GM18507 (cell line): Measurements from ENCODE around the gene POLE.

Source experiments
- DNase-seq: peaks from one replicate; pipeline ENCODE4 v3.0.0; 2011; ENCODE audit warnings: low read depth; ENCODE audit not compliant: insufficient read length; ENCODE audit errors: extremely low spot score
- FAIRE-seq: peaks from 2 replicates; lab custom pipeline; 2011; peaks lifted over from hg19 to GRCh38; lab: Jason Lieb, UNC

Gene POLE

DNA sequence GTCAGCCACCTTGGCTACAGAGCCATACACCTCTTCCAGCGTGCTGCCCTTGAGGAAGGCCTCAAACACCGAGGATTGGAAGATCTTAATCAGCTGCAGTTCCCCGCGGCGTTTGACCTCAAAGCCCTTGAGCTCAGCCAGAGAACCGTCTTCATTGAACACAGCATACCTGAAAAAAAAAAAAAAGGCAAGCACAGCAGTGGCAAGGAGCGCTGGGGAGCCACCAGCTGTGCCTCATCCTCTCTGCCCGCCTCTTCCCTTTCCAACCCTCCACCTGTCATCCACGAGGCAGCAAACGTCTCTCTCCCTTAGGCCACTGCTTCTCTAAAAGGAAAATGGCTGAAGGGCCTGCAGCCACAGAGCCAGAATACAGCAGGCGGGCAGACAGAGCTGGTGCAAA lies 26.1 kb downstream of the POLE start:
- FAIRE-seq (no peak), DNase-seq (no peak)

DNA sequence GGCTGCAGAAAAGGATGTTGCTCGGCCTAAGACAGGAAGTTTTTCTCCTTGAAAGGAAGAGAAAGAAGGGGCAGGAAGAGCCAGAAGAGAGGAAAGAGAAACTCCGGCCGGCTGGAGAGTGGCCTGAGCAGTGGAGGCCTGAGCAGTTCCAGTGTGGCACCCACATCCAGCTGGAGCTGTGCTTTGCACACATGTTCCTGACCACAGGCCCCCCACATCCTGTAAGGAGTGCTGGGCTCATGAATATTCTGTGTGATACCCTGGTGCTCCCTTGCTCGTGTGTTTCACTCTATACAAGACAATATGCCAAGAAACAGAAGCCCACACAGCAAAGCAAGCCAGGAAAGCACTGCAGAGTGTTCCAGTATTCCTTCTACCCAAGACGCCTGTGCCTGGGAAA lies 27.1 kb downstream of the POLE start:
- FAIRE-seq: no peak
- no peak for DNase-seq

DNA sequence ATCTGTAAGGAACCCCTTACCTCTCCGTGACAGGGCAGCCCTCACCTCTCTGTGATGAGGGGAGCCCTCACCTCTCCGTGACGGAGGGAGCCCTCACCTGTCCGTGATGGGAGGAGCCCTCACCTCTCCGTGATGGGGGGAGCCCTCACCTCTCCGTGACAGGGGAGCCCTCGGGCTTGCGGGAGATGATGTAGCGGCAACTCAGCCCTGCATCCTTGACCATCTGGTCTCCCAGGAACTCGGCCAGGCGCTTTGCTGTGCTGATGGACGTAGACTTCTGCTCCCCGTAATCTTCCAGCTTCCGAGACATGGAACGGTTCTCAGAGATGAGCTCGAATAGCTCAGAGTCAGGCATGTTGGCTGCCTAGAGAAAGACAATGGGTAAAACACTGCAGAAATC lies 28.0 kb downstream of the POLE start:
- DNase-seq (no peak), FAIRE-seq (no peak)

DNA sequence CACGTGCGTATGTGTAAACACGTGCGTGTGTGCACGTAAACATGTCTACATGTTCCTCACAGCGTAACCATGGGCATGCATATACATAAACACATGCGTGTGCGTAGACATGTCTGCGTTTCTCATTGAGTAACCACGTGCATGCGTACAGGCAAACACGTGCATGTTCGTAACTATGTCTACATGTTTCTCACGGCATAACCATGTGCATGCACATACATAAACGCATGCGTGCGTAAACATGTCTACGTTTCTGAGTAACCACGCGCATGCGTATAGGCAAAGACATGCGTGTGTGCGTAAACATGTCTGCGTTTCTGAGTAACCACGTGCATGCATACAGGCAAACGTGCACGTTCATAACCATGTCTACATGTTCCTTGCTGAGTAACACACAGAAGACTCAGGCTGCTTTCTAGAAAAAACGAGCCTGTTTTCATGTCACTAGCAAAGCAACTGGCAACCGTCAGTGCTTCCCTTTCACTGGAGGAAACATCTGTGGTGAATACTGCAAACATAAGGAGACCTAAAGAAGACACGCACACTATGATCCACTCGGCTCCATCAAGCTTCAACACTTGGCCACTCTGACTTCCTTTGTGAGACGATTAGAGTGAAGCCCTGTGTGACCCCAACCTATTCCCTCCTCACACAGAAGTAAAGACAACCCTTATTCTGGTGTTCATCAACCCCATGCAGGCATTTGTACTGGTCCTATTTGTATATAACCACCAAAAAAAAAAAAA lies 28.8 kb downstream of the POLE start:
- FAIRE-seq (no peak), DNase-seq (no peak)

DNA sequence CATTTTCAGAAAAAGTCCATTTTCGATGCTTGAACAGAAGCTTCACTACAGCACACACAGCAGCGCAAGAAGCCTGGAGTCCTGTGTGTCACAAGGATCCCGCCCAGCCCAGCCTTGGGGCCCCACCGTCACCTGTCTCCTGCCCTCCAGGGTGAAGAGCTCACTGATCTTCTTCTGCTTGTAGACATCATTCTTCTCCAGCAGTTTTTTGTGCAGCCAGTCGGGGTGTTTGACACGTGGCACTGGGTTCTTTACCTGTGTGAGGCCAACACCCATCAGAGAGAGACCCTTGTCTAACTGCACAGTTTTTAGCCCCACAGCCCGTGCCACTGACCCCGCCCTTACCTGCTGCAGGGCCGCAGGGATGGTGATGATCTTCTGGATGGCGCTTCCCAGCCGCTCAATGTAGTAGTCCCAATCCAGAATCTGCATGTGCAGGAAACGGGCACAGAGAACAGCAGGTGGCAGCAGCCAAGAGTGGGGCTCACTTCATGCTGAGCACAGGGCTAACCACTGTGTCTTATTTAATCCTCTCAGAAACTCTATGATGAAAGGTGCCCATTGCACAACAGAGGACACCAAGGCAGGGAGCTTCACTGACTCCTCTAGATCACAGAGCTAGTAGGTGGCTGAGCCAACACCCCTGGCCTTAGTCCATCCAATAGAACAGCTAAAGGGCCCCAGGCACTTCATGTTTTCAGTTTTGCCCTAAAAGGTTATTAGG lies 30.0 kb downstream of the POLE start:
- DNase-seq: no peak
- no peak for FAIRE-seq

DNA sequence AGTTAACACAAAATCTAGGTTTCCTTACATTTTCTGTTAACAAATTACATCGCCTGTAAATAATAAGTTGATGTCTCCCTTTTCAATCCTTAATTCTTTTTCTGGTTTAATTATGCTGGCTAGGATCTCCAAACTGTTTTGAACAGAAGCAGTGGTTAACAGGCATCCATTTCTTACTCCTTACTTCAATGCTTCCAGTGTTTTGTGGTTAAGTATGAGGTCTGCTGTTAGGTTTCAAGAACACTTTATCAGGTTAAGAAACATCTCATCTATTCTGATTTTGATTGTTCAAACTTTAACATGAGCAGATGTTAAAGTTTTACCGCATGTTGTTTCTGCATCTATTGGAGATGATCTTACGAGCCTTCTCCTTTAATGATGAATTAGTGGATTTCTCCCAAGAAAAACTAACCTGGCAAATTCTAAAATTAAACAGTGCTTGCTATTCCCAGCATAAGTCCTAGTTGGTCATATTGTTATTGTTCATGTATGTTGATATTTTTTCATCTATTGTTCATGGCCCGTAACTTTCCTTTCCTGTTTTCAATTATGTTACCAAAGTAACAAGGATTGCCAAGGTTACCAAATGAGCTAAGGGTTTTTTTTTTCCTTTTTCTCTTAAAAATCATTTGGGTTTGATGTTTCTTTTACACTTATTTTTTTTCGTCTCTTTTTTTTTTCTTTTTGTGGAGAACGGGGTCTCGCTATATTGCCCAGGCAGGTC lies 33.4 kb downstream of the POLE start:
- FAIRE-seq (no peak), DNase-seq (no peak)

DNA sequence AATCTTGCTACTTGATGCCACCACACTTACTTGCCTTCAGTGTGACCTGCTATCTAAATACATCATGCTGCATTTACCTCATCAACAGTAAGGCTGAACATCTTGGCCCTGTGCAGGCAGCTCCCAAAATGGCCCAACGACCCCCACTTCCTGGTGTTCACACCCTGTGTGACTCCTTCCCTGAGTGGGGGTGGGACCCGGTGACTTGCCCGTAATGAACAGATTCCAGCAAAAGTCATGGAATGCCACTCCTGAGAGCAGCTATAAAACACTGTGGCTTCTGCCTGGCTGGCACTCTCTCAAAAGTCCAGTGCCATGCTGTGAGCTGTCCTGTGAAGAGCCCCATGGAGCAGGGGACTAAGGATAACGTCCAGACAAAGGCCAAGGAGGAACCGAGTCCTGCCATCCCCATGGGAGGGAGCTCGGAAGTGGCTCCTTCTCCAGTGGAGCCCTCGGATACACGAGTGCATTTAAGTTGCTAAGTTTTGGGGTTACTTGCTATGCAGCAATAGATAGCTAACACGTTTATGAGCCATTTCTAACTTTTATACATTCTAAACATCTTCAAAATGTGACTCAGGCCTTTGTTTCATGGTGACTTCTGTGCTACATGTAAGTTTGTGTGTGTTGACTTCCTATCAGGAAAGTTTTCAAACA lies 35.6 kb downstream of the POLE start:
- FAIRE-seq: no peak
- no peak for DNase-seq

DNA sequence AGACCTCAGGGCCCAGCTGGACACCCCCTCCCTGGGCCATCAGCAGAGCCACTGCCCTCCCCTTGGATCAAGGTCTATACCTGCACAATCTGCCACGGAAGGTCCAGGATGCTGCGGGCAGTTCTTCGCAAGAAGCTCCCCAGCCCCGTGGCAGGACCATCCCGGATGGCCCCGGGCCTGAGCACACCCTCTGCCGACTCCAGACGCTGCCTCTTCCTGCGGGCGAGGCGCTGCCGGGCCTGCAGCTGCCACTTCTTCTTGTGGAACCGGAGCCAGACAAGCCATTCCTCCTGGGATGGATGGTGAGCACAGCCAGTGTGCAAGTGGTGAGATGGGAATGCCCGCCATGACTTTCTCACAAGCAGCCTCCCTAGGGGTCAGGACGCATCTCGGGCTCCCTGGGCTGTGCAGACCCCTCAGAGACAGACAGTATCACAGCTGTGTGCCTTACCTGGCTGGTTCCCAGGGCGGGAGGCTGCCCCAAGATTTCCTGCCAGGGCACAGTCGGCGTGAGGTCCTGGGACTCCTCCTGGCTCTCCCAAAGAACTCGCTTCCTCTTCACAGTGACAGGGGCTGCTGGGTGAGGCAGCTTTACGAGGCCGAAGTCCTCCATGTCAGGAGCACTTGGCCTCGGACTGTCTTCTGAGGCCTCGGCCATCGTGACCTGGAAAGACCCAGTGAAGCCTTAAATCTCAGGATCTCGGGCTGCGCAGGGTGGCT lies 37.8 kb downstream of the POLE start:
- DNase-seq: no peak
- no peak for FAIRE-seq

DNA sequence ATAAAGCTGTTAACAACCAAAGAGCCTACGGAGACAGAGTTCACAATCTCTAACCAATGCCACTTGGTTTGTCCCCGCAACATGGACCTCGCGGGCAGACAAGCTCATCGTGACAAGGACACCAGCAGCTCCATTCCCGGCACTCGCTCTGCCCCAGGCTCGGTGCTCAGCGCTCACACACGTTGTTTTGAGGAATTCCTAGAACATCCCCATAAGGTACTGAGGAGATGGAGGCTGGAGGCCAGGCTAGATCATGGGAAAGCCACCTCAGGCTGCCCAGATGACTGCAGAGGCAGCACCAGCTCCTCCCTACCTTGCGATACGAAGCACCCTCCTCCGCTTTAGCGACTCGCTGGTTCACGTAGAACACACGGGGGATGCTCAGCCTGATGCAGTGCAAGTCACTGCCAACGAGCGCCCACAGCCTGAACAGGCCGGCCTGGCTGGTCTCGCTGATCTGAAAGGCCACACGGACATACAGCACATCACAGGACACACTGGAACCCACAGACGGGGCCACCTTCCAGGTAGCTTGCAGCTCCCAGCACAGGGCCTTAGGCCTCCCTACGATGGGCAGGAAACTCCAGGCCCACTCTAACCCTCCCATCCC lies 38.4 kb downstream of the POLE start:
- DNase-seq: no peak
- no peak for FAIRE-seq

DNA sequence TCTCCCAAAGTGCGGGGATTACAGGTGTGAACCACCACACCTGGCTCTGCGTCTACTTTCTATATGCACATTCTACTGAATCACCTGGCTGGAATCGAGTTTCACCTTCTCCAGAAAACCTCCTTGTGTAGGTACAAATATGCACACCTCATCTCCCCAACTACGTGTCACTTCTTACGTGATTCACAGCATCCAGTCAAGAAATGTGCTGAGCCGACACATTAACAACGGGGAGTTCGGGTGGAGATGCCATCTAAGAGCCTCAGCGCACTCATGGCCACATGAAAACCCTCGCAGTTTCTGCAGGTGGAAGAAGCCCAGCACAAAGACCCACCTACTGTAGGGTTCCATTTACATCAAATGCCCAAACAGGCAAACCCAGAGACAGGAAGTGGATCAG lies 39.3 kb downstream of the POLE start:
- FAIRE-seq: no peak
- DNase-seq: no peak

DNA sequence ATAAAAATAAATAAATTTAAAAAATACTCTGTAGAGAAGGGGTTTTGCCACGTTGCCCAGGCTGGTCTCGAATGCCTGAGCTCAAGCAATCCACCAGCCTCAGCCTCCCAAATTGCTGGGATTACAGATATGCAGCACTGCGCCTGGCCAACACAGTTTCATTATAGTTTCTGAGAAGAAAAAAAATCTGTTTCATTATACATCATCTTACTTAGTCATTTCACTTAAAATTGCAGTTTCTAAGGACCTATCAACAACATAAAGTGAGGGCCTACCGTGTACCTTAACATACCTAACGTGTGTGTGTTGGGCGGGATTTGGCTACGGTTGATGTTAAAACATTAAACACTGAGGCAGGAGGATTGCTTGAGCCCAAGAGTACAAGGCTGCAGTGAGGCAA lies 40.3 kb downstream of the POLE start:
- FAIRE-seq: no peak
- DNase-seq: no peak

DNA sequence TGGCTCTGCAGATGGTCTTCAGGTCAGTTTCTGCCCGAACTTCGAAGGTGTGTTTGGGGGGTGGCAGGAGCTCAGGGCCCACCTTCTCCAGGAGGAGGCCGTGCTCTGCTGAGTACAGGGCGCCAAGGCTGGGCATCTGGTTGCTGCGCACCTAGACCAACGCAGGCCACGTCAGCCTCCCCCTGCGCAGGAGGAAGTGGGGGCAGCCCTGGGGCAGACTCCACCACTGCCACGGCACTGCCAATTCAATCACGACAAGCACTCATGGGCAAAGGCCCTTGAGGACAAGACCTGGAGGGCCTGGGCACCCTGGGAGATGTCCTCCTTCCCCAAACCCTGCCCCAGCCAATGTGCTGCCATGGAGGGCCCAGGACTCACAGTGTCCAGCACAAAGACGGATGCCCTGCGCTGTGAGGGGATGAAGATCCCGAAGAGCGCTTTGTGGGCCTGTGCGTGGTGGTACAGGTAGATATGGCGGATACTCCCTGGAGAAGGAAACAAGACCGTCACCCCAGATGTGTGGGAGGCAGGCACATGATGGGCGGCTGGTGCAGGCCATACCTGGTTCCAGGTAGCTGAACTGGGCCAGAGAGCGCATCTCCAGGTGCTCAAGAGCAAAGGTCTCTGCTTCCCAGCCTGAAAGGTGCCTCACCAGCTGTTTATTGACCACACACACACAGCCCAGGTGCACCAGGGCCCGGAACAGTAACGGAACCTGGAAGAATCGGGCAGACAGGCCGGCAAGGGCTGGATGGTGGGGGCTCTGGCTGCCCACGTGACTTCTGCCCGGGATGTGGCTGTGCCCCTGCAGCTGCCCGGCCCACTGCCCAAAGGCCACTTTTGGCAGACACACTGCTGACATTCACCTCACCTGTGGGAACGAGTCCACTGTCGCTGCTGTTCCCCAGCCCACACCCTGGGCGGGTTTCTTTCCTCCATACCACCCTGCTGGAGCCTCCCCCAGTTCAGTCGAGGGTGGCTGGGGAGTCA lies 44.0 kb downstream of the POLE start:
- DNase-seq (no peak), FAIRE-seq (no peak)

DNA sequence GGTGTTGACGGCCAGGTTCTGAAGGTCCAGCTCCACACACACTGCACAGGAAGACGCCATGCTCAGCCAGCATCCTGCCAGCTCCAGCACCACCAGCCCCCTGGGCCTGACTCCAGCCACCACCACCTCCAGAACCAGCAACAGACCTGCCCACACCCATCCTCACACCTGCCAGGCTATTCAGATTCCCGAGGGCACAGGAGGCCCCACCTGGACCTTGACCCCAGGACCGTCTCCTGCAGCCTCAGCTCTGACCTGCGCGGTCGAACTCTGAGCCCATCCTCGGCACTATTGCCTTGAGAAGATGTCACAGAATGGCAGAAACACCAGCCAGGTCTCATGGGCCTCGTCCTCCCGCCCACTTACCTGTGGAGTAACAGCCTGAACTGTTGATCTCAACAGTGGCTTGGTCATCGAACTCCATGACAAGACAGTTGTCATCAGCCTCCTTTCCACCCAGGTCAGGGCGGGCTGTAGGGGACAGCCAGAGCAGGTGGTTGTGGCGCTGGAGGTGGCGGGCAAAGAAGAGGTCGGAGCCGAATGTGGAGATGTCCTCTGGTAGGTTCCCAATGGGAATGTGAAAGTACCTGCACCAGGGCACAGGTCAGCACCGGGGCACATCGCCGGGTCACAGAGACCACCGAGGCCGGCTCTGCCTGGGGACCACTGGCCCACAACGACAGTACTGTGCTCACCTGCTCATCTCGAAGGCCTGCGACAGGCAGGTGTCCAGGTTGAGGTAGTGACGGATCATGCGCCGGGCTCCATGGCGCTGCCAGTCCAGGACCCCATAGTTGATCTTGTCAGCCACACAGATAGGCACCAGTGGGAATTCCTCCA lies 45.1 kb downstream of the POLE start:
- FAIRE-seq (no peak), DNase-seq (no peak)

DNA sequence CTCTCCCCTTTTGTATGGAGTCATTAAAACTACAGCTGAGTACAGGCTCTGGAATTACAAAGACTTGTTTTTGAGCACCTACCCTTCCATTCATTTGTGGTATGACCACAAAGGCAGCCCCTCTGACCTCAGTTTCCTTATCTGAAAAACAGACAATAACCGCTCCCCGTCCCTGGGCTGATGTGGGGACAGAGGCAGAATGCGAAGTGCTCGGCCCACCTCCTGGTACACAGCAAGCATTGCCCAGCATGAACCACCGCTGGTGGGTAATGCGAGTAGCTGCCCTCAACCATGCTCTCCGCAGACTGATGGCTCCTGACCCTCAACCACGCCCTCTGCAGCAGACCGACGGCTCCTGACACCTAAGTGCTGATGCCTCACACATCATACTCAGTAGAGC lies 46.2 kb downstream of the POLE start:
- DNase-seq (no peak), FAIRE-seq (no peak)

DNA sequence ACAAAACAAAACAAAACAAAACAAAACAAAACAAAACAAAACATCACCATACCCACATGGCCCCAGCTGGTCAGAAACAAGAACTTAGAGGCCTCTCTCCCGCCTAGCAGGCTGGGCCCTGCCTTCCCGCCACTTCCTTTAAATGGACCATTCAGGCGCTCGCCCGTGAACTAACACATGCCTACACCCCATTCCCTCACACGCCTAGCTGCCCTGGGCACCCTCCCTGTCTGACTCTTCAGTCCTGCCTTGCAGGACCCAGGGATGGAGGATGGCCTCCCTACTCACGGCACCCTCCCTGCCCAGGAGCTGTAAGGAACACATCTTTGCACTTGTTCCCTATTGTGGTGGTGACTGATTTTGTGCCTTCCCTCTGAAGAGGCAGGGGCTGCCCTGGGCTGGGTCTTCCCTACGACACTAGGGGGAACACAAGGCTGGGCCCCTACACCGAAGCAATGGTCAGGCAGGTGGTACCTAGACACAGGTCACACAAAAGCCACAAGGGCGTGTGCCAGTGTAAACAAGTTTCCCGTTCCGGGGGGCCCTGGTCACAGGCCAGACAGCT lies 47.1 kb downstream of the POLE start:
- FAIRE-seq: no peak
- DNase-seq: no peak

DNA sequence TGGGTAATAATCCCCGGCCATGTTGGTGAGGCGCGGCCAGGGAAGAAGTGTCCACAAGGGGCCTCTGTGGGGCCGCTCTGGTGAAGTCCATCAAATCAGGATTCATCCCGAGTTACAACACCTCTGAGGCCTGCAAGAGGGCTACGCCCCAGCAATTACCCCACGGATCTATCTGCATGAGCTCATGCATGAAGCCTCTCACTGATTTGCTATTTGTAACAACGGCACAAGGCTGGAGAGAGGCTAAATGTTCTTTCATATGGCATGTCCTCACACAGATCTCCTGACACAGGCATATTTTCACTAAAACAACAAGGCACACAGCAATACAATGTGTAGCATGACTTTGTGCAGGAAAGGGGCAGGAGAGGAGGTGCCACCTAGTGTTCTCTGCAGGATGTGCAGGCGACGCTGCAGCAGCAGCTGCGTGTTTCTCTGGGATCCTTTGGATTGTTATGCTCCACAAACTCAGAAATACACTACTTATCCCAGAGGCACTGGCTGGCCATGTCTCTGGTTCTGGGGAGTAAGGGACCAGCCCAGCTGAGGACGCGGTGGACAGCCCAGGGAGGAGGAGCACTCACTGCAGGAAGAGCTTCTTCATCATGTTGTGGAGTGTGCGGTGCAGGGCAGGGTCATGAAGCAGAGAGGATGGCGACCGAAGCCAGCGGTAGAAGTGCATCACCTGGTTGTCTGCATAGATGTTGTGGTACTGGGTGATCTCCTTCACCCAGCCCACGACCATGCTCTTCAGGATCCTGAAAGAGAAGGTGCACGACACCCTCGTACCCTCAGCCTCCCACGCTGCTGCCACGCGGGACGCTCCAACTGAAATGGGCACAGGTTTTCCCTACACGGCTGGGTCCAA lies 48.4 kb downstream of the POLE start:
- FAIRE-seq: peak; percentile 57

More for the DNA sequence above, 48.4 kb downstream of the POLE start:
- no peak for DNase-seq
